ENCODE measurements around the gene IFNE. TPM values are rescaled to one million over a fixed set of nuclear protein-coding genes. Genes with fewer than 3 reads are reported as not detected.

The IFNE gene
- total and polyA plus RNA-seq, 2 donors (not counting 3 experiments of a cell fraction or from before 2014, with no cell fraction given) = 0.22 to 1.4 TPM

GRCh38 chr9:21520501-21521228 lies 38.6 kb upstream of the IFNE start:
- no peaks in the 10 kb centered on the region for H3K9me1 ChIP-seq (replicated peaks; ENCODE audit: control insufficient read depth, extremely low read depth, insufficient read depth, low read length)
- FAIRE-seq = no peak
- H2AFZ ChIP-seq (ENCODE audit: low read depth, low read length) = no peak overlapping the region
- BruUV-seq (replicated peaks) = no TSS peak
- H3K36me3 ChIP-seq (ENCODE audit: control insufficient read depth in 2 of 2, extremely low read depth in 1 of 2, insufficient read depth in 2 of 2, low read length in 2 of 2) = peaks cover 0 to 6% of the 10 kb centered on the region in 2 experiments
- H3K27me3 ChIP-seq (ENCODE audit: control insufficient read depth in 2 of 2, insufficient read depth in 2 of 2, low read length in 2 of 2) = no peaks in the 10 kb centered on the region
- H4K20me1 ChIP-seq (replicated peaks; ENCODE audit: control insufficient read depth, extremely low read depth, insufficient read depth, low read length) = no peaks in the 10 kb centered on the region
- no peak overlapping the region for H3K4me3 ChIP-seq (replicated peaks in 1 of 3; ENCODE audit: insufficient read depth in 1 of 3, low read depth in 1 of 3, low read length in 3 of 3)
- CTCF ChIA-PET = interaction anchor here (2.0 kb wide), 1 partner anchor 10 kb away, joined by 7 read pairs; no protein-coding TSS in a partner anchor
- H3K27ac ChIP-seq (ENCODE audit: insufficient read depth, low read depth, low read length) = no peak overlapping the region
- dilution Hi-C loops (cut with MboI; ENCODE audit: extremely low pct_ligation_motif_present, low sequenced_read_pairs) (no loop called here), intact Hi-C loops (cut with micrococcal nuclease) (no loop called here)
- peaks cover 98% of the 10 kb centered on the region for H3K79me2 ChIP-seq (ENCODE audit: control insufficient read depth, insufficient read depth, low read length)
- DNase-seq (ENCODE audit: low read depth, low spot score) = no peak
- H3K4me2 ChIP-seq (ENCODE audit: insufficient read depth, low read length) = no peak overlapping the region
- POLR2A ChIA-PET = no interaction called here
- no peaks in the 10 kb centered on the region for H3K4me1 ChIP-seq (ENCODE audit: control insufficient read depth, extremely low read depth, insufficient read depth, low read length)
- H3K9ac ChIP-seq (replicated peaks; ENCODE audit: extremely low read depth, insufficient read depth, low read length) = no peak overlapping the region
- no peaks in the 10 kb centered on the region for H3K9me3 ChIP-seq (replicated peaks; ENCODE audit: control insufficient read depth, insufficient read depth, low read length)
- no peak for TF ChIP-seq MYC (IDR thresholded peaks at IDR 0.05; ENCODE audit: low read depth, low read length)

GRCh38 chr9:21519855-21520434 lies 37.8 kb upstream of the IFNE start:
- Histone ChIP-seq H3K9me1 (replicated peaks; ENCODE audit: control insufficient read depth, extremely low read depth, insufficient read depth, low read length) (no peaks in the 10 kb centered on the region), H4K20me1 (replicated peaks; ENCODE audit: control insufficient read depth, extremely low read depth, insufficient read depth, low read length) (no peaks in the 10 kb centered on the region), H3K79me2 (ENCODE audit: control insufficient read depth, insufficient read depth, low read length) (peaks cover 98% of the 10 kb centered on the region), H3K4me3 (replicated peaks in 1 of 3; ENCODE audit: insufficient read depth in 1 of 3, low read depth in 1 of 3, low read length in 3 of 3) (no peak overlapping the region), H3K4me1 (ENCODE audit: control insufficient read depth, extremely low read depth, insufficient read depth, low read length) (no peaks in the 10 kb centered on the region), H3K27ac (ENCODE audit: insufficient read depth, low read depth, low read length) (no peak overlapping the region), H3K36me3 (ENCODE audit: control insufficient read depth in 2 of 2, extremely low read depth in 1 of 2, insufficient read depth in 2 of 2, low read length in 2 of 2) (peaks cover 0 to 6% of the 10 kb centered on the region in 2 experiments), H3K4me2 (ENCODE audit: insufficient read depth, low read length) (no peak overlapping the region), H3K9me3 (replicated peaks; ENCODE audit: control insufficient read depth, insufficient read depth, low read length) (no peaks in the 10 kb centered on the region), H2AFZ (ENCODE audit: low read depth, low read length) (no peak overlapping the region), H3K27me3 (ENCODE audit: control insufficient read depth in 2 of 2, insufficient read depth in 2 of 2, low read length in 2 of 2) (no peaks in the 10 kb centered on the region), H3K9ac (replicated peaks; ENCODE audit: extremely low read depth, insufficient read depth, low read length) (no peak overlapping the region)
- no TSS peak for BruUV-seq (replicated peaks)
- dilution Hi-C loops (cut with MboI; ENCODE audit: extremely low pct_ligation_motif_present, low sequenced_read_pairs) = no loop called here
- TF ChIP-seq POLR2A (IDR thresholded peaks at IDR 0.05; ENCODE audit: low read depth, low read length) = no peak
- no peak for TF ChIP-seq POLR2AphosphoS5 (IDR thresholded peaks at IDR 0.05; ENCODE audit: insufficient read depth, low read depth, low read length)
- TF ChIP-seq EZH2 (IDR thresholded peaks at IDR 0.05; ENCODE audit: borderline replicate concordance, low read depth, low read length, severe bottlenecking) = no peak
- TF ChIP-seq MYC (IDR thresholded peaks at IDR 0.05; ENCODE audit: low read depth, low read length) = no peak
- TF ChIP-seq MAX (IDR thresholded peaks at IDR 0.05; ENCODE audit: insufficient read depth, insufficient read length) = no peak
- TF ChIP-seq FOS (IDR thresholded peaks at IDR 0.05; ENCODE audit: borderline replicate concordance, insufficient read depth, low read length) = no peak
- no peak for TF ChIP-seq CTCF (IDR thresholded peaks at IDR 0.05; ENCODE audit: extremely low read depth in 1 of 2, insufficient read depth in 1 of 2, low read depth in 1 of 2, low read length in 2 of 2)
- TF ChIP-seq JUN (IDR thresholded peaks at IDR 0.05; ENCODE audit: borderline replicate concordance, insufficient read depth, insufficient read length, low read depth) = no peak
- TF ChIP-seq GATA2 (IDR thresholded peaks at IDR 0.05; ENCODE audit: insufficient read depth, insufficient read length, low read depth, low read length) = no peak
- FAIRE-seq = no peak
- ChIA-PET CTCF (interaction anchor here (2.0 kb wide), 1 partner anchor 11 kb away, joined by 7 read pairs; no protein-coding TSS in a partner anchor), POLR2A (no interaction called here)
- no peak for DNase-seq (ENCODE audit: low read depth, low spot score)
- intact Hi-C loops (cut with micrococcal nuclease) = no loop called here

Data from endothelial cell of umbilical vein (primary cell).